ENCODE measurements around the gene GHR.
"Not testable (repeated sequence)": the region's sequence is repeated elsewhere in the genome, so short reads cannot be mapped to it uniquely, and the experiment has no call there.

The GHR gene

GRCh38 chr5:42680046-42680445 lies 256.8 kb downstream of the GHR start:
- DNase-seq (ENCODE audit: low read depth in 2 of 2): no peak
- TF ChIP-seq, protein P1, sequence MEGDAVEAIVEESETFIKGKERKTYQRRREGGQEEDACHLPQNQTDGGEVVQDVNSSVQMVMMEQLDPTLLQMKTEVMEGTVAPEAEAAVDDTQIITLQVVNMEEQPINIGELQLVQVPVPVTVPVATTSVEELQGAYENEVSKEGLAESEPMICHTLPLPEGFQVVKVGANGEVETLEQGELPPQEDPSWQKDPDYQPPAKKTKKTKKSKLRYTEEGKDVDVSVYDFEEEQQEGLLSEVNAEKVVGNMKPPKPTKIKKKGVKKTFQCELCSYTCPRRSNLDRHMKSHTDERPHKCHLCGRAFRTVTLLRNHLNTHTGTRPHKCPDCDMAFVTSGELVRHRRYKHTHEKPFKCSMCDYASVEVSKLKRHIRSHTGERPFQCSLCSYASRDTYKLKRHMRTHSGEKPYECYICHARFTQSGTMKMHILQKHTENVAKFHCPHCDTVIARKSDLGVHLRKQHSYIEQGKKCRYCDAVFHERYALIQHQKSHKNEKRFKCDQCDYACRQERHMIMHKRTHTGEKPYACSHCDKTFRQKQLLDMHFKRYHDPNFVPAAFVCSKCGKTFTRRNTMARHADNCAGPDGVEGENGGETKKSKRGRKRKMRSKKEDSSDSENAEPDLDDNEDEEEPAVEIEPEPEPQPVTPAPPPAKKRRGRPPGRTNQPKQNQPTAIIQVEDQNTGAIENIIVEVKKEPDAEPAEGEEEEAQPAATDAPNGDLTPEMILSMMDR (IDR thresholded peaks at IDR 0.05; ENCODE audit: low read depth, low read length): no peak
- no peak overlapping the region for H3K4me3 ChIP-seq (replicated peaks in 1 of 2; ENCODE audit: low read depth in 2 of 2, low read length in 2 of 2)

GRCh38 chr5:42685078-42685477 lies 261.8 kb downstream of the GHR start:
- not testable (repeated sequence) for H3K4me3 ChIP-seq (replicated peaks in 1 of 2; ENCODE audit: low read depth in 2 of 2, low read length in 2 of 2); DNase-seq (ENCODE audit: low read depth in 2 of 2)

DNA sequence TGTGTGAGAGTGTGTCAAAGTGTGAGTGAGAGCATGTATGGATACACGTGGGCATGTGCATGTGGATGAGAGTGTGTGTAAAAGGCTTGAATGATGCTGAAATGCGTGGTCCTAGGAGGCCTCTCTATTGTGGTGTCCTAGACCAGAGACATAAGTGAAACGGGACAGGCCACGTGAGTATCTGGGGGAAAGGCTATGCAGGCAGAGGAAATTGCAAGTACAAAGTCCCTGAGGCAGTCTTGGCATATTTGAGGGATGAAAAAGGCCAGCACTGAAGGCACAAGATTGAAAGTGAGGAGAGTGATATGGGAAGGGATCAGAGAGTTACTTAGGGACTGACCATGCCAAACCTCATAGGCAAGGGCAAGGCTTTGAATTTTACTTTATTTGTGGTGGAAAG lies 266.2 kb downstream of the GHR start:
- H3K4me3 ChIP-seq (replicated peaks in 1 of 2; ENCODE audit: low read depth in 2 of 2, low read length in 2 of 2): no peak overlapping the region
- TF ChIP-seq, protein P1 (IDR thresholded peaks at IDR 0.05; ENCODE audit: low read depth, low read length): no peak
- DNase-seq (ENCODE audit: low read depth in 2 of 2): no peak

DNA sequence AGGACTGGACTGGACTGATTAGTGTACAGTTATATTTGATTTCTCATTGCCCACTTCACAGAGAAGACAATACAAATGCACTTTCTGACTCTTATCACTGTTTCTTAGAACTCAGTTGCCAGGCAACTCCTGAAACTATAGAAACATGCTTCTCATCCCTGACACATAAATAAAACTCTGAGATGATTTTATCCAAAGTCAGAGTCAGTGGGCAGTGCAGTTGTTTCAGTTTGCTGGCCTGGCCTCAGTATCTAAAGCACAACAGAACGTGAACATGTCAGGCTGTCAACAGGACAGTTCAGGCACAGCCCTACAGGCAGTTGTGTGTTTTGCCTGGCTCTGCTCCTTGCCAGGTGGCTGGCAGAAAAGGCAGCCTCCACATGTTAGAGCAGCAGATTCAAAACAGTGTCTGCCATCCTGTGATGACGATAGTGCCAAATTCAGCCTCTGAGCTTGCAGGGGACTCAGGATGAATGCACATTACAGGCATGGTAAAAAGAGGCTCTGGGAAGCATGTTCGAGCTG lies 268.2 kb downstream of the GHR start:
- H3K4me3 ChIP-seq (replicated peaks in 1 of 2; ENCODE audit: low read depth in 2 of 2, low read length in 2 of 2): no peak overlapping the region
- TF ChIP-seq, protein P1 (IDR thresholded peaks at IDR 0.05; ENCODE audit: low read depth, low read length): no peak
- DNase-seq (ENCODE audit: low read depth in 2 of 2): peak; percentile 54 to 55

- TF ChIP-seq, protein P1 (IDR thresholded peaks at IDR 0.05; ENCODE audit: low read depth, low read length): no peak
- DNase-seq (ENCODE audit: low read depth in 2 of 2): no peak
- H3K4me3 ChIP-seq (replicated peaks in 1 of 2; ENCODE audit: low read depth in 2 of 2, low read length in 2 of 2): no peak overlapping the region
These were observed 278.3 kb downstream of the GHR start for GRCh38 chr5:42701351-42702059.

GRCh38 chr5:42703238-42703637 lies 280.0 kb downstream of the GHR start:
- no peak for DNase-seq (ENCODE audit: low read depth in 2 of 2)
- H3K4me3 ChIP-seq (replicated peaks in 1 of 2; ENCODE audit: low read depth in 2 of 2, low read length in 2 of 2): no peak overlapping the region

DNA sequence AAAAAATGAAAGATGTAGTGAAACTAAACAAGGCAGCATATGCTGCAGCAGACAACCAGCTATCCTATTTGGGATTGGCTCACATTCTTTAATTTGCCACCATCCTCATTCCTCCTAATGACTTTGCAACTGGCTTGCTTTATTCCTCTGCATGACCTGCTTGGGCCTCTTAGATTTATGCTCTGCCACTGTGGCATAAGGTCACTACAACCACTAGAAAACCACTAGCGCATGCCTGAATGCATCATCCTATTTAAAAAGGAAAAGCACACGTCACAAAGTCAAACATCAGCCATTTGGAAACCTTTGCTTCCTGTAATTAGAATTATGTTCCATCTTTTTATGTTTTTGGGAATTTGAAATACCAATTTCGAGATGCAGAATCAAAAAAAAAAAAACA lies 292.5 kb downstream of the GHR start:
- TF ChIP-seq, protein P1 (IDR thresholded peaks at IDR 0.05; ENCODE audit: low read depth, low read length): no peak
- H3K4me3 ChIP-seq (replicated peaks in 1 of 2; ENCODE audit: low read depth in 2 of 2, low read length in 2 of 2): no peak overlapping the region
- no peak for DNase-seq (ENCODE audit: low read depth in 2 of 2)

More at GRCh38 chr5:42703238-42703637, 280.0 kb downstream of the GHR start:
- TF ChIP-seq, protein P1 (IDR thresholded peaks at IDR 0.05; ENCODE audit: low read depth, low read length): no peak

Data from cardiac fibroblast (primary cell).